Ecto neural progenitor cell (in vitro differentiated cells): ENCODE results near the gene GPBP1L1.
"Not testable (repeated sequence)": the region's sequence is repeated elsewhere in the genome, so short reads cannot be mapped to it uniquely, and the experiment has no call there.

Source experiments
- DNase-seq: peaks from one replicate; pipeline ENCODE4 v3.0.0-alpha.2; 2018; ENCODE audit warnings: low spot score

The GPBP1L1 gene, protein sequence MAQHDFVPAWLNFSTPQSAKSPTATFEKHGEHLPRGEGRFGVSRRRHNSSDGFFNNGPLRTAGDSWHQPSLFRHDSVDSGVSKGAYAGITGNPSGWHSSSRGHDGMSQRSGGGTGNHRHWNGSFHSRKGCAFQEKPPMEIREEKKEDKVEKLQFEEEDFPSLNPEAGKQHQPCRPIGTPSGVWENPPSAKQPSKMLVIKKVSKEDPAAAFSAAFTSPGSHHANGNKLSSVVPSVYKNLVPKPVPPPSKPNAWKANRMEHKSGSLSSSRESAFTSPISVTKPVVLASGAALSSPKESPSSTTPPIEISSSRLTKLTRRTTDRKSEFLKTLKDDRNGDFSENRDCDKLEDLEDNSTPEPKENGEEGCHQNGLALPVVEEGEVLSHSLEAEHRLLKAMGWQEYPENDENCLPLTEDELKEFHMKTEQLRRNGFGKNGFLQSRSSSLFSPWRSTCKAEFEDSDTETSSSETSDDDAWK

GRCh38 chr1:45686288-45687013 lies at the start of gene GPBP1L1:
Gene GPBP1L1 (minus strand): TSS chr1:45686533. CDS start chr1:45659087, 27,446 bp downstream.
- DNase-seq, result peak; percentile 97

DNA sequence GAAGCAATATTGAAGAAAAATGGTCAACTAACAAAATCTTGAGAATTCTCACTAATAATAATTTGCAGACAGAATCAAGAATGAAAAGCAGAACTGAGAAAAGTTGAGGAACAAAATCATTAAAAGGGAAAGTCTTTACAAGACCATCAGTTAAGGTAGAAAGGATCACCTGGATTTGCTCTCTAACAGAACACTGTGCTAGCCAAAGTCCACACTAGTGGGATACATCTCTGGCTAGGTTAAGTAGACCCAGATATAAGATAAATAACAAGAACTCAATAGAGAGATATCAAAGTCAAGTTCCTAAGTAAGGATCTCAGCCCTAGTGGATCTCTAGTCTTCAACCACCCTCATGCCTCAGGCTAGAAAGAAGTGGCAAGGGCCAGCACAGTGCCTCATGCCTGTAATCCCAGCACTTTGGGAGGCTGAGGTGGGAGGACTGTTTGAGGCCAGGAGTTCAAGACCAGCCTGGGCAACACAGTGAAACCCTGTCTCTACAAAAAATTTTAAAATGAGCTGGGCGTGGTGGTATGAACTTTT lies 44.5 kb upstream of the GPBP1L1 start:
- DNase-seq, result no peak

- DNase-seq, result no peak
These were observed 43.9 kb upstream of the GPBP1L1 start for GRCh38 chr1:45730075-45730779.

GRCh38 chr1:45726007-45726406 lies 39.7 kb upstream of the GPBP1L1 start:
- not testable (repeated sequence) for DNase-seq

GRCh38 chr1:45723248-45723930 lies 37.1 kb upstream of the GPBP1L1 start:
- DNase-seq, result no peak

DNA sequence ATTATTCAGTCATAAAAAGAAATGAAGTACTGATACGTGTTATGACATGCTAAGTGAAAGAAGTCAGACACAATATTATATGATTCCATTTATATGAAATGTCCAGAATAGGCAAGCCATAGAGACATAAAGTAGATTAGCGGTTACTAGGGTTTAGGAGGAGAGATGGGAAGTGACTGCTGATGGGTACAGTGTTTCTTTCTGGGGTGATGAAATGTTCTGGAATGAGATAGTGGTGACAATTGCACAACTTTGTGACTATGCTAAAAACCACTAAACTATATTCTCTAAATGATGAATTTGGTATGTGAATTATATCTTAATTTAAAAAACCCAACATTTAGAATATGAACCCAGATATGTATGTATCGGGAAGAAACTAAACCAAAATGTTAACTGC lies 36.5 kb upstream of the GPBP1L1 start:
- no peak for DNase-seq

DNA sequence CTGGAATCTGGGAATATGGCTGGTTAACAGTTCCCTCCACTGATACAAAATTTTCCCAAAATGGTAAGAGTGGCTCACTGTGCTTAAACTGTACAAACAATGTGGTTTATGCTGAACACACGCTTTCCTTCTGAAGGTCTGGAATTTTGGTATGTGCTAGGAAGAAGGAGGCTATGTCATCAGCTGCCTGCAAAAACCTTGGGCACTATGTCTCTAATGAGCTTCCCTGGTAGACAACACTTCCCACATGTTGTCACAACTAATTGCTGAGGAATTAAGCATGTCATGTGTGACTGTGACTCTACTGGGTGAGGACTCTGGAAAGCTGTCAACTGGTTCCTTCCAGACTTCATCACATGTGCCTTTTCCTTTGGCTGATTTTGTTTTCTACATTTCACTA lies 34.9 kb upstream of the GPBP1L1 start:
- no peak for DNase-seq

GRCh38 chr1:45718289-45718688 lies 32.0 kb upstream of the GPBP1L1 start:
- no peak for DNase-seq

DNA sequence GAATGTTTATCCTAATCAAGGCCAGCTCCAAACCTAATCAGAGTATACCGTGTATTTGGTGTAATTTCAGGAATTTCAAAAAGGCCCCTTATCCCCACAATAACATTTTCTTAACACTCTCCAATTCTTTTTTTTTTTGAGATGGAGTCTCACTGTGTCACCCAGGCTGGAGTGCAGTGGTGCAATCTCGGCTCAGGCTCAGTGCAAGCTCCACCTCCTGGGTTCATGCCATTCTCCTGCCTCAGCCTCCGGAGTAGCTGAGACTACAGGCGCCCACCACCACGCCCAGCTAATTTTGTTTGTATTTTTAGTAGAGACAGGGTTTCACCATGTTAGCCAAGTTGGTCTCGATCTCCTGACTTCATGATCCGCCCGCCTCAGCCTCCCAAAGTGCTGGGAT lies 31.1 kb upstream of the GPBP1L1 start:
- DNase-seq, result not testable (repeated sequence)

DNA sequence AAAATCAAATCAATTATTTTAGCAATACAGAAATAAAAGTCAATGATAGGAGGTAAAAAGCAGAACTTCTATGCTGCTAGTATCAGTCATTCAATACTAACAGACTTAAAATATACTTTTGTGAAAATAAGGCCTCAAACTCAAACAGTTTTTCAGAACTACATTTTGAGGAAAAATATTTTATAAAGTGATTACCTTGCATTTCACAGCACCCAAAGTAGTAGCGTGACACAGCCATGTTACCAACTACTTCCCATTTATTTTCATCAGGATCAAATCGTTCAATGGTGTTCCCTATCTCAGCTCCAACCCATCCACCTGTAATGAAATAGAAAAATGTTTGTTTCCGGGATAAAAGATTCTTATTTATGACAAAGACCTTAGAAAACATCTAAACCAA lies 30.4 kb upstream of the GPBP1L1 start:
- DNase-seq, result no peak

DNA sequence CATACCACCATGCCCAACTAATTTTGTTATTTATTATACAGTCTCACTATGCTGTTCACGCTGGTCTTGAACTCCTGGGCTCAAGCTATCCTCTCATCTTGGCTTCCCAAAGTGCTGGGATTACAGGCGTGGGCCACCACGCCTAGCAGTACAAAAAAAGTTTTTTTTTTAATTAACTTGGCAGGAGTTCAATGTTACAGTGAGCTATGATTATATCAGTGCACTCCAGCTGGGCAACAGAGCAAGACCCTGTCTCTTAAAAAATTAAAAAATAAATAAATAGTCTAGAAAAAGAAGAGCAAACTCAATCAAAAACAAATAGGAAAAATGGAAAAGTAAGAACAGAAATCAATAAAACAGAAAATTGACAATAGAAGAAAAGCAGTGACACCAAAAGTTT lies 27.4 kb upstream of the GPBP1L1 start:
- DNase-seq, result no peak

DNA sequence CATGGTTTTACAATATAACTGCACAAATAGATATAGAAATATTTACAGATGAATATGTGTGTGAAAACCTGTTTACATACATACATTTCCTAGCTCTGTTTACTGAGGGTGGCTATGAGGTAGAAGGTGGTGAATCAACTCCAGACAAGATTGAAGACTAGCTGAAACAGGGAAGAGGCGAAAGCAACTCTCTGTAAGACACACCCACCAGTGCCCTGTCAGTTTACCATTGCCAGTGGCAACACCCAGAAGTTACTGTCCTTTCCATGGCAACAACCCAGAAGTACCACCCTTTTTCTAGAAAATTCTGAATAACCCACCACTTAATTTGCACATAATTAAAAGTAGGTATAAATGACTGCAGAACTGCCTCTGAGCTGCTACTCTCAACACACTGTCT lies 18.3 kb upstream of the GPBP1L1 start:
- DNase-seq, result no peak

DNA sequence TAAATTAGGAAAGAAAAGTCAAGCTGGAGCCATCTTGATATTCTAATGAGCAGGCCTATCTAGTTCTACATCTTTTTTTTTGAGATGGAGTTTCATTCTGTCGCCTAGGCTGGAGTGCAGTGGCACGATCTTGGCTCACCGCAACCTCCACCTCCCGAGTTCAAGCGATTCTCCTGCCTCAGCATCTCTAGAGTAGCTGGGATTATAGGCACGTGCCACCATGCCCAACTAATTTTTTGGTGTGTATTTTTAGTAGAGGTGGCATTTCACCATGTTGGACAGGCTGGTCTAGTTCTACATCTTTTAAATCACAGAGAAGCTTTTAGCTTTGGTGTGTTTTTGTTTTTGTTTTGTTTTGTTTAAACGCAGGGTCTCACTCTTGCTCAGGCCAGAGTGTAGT lies 8.5 kb upstream of the GPBP1L1 start:
- DNase-seq, result no peak

DNA sequence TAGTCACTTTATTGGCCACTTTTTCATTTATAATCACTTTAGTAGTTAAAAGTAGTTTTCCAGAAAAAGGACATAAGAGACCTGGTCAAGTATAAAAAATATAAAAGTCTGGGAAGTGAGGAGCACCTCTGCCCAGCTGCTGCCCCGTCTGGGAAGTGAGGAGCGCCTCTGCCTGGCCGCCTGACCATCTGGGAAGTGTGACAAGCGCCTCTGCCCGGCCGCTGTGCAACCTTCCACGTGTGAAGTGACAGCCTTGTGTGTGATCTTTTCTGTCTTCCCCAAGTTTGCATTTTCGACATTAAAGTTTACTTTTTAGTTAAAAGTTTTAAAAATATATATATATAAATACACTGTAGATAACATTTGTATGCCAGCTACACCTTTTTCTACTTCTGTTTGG lies 7.5 kb upstream of the GPBP1L1 start:
- not testable (repeated sequence) for DNase-seq

DNA sequence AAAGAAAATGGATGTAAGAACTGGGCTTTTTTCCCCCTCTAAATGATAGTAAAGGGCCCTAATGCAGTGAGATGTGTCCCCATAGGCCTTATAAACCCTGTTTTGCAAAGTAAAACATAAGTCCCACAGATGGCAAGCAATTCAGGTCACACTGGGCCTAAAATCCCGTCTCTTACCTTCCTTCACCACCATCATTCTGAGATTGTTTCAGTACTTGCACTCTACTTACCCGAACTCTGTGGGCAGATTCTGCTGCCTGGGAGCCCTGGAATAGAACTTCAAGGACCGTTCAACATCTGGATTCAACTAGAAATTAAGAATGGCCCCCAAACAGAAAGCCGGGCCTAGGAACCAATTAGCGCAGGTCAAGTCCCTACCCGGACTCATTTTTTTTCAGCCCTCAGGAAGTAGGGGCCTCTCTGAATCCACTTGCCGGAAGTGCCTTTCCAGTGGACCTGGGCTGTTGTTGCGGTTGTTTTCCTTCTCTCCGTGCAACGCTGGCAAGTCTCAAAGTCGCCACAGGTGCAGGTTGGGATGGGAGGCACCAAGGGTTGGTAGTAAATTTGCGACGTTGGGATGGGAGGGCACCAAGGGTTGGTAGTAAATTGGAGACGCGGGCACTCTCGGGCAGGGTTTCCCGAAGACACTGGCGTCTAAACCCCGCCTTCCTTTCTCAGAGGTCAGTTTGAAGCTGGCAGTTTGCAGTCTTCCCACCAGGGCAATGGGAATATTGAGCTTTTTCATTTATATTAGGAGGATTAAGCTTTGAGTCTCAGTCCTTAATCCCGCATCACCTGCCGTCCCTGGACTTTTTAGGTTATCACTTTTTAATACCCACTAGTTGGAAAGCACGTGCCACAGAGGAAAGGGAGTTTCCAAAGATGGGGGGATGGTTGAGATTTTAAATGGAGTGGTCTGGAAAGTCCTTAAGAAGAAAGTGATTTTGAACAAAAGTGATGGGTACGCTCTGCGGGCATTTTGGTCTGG lies 1.7 kb upstream of the GPBP1L1 start, which contains the start of gene TMEM69:
Gene TMEM69 (plus strand): TSS at position 428 of the 987 bp plus-strand sequence. CDS start 2,888 bp downstream, outside the sequence.
- DNase-seq, result peak; percentile 85

- peak; percentile 97 for DNase-seq
These were observed 851 bp upstream of the GPBP1L1 start for GRCh38 chr1:45687014-45687753.

DNA sequence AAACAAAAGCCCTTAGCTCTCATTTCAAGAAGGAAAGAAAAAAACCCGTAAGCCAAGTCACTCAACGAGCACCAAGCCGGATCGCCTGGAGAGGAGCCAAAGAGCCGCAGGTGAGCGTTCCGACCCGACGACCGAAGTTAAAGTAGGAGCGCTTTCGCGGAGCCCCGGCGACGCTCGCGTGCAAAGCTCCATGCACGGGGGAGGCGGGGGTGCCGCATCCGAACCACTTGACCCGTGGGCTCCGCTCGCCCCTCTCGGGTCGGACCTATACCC lies 382 bp downstream of the GPBP1L1 start:
- DNase-seq, result no peak

DNA sequence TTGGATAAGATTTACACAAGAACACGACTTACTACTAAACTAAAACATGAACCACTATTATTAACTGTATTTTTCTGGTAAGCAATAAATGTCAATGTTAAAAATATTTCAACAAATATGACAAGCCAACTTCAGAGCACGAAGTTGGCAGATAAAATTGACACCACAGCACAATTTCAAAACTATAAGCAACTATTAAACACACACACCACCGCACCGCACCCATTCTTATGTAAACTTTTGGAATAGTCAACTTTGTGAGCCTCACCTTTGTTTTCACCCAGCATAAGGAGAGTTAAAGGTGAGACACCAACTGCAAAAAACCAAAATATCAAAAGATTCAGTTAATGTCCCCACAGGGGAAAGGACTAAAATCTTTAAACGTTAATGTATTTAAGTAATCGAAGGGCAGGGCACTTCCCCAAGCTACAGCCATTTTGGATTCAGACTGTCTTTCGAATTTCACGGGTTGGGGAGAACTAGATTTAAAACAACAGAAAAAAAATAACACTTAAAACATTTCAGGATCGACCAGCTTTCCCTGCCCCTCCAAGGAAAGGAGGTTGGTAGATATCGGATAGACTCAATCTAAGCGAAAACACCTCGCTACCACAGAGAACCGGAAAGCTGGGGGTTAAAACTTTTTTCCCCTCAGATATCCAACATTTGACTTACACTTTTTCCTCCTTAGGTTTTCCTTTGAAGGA lies 872 bp downstream of the GPBP1L1 start:
- DNase-seq, result no peak

GRCh38 chr1:45684402-45684801 lies 1.9 kb downstream of the GPBP1L1 start:
- no peak for DNase-seq
